Measurements from ENCODE around the gene RPL13A. TPM values are rescaled to one million over a fixed set of nuclear protein-coding genes. Genes with fewer than 3 reads are reported as not detected.

RPL13A gene
- total and polyA plus RNA-seq, 9 of the 15 experiments (the other 6 are each of a cell fraction or from before 2014, with no cell fraction given) = 1,744 to 5,482 (median 2,949) TPM

DNA sequence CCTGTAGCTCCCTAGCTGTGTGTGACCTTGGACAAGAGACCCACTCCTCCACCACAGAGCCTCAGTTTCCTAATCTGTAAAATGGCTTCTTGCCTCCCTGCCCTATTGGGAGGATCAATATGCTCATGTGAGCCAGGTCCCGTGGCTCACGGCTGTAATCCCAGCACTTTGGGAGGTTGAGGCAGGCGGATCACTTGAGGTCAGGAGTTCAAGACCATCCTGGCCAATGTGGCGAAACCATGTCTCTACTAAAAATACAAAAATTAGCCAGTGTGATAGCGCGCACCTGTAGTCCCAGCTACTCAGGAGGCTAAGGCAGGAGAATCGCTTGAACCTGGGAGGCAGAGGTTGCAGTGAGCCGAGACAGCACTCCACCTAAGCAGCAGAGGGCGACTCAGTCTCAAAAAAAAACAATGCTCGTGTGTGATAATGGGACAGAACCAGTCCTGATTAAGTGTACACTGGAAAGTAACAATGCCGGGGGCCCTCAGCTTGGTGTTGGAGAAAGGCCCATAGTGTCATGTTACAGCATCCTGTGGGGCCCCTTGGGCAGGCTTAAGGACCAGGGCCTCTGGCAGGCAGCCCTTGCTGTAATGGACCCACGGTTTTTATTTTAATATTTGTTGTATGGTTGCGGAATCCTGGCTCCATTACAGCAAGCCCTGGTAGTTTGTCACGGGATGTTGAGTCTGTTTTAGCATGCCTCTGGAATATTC lies 15.6 kb downstream of the RPL13A start (continued):
- TF ChIP-seq, protein P1, sequence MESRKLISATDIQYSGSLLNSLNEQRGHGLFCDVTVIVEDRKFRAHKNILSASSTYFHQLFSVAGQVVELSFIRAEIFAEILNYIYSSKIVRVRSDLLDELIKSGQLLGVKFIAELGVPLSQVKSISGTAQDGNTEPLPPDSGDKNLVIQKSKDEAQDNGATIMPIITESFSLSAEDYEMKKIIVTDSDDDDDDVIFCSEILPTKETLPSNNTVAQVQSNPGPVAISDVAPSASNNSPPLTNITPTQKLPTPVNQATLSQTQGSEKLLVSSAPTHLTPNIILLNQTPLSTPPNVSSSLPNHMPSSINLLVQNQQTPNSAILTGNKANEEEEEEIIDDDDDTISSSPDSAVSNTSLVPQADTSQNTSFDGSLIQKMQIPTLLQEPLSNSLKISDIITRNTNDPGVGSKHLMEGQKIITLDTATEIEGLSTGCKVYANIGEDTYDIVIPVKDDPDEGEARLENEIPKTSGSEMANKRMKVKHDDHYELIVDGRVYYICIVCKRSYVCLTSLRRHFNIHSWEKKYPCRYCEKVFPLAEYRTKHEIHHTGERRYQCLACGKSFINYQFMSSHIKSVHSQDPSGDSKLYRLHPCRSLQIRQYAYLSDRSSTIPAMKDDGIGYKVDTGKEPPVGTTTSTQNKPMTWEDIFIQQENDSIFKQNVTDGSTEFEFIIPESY (CRISPR knock-in tag; IDR thresholded peaks at IDR 0.05) = peak; percentile 42; the same call in 1 of the 2 replicates
- TF ChIP-seq PRMT5 (CRISPR knock-in tag; IDR thresholded peaks at IDR 0.05) (no peak), BCOR (IDR thresholded peaks at IDR 0.05) (peak; percentile 65), BHLHE40 (IDR thresholded peaks at IDR 0.05; ENCODE audit: low read length) (no peak), KDM1A (IDR thresholded peaks at IDR 0.05) (no peak), SLC30A9 (CRISPR knock-in tag; IDR thresholded peaks at IDR 0.05) (no peak), ZEB2 (IDR thresholded peaks at IDR 0.05) (no peak), ARNT (IDR thresholded peaks at IDR 0.05) (peak in 1 of 2 experiments; percentile 33; a peak in 1 of 4 replicates), CC2D1A (IDR thresholded peaks at IDR 0.05) (peak; percentile 70; the same call in 1 of the 2 replicates), MYC (IDR thresholded peaks at IDR 0.05; ENCODE audit: low read depth, low read length) (no peak), MYC (CRISPR knock-in tag; IDR thresholded peaks at IDR 0.05; ENCODE audit: borderline replicate concordance, low read depth) (no peak), RBM25 (IDR thresholded peaks at IDR 0.05; ENCODE audit: low read depth, low read length, severe bottlenecking) (peak; percentile 22), RBBP5 (IDR thresholded peaks at IDR 0.05; ENCODE audit: borderline replicate concordance, insufficient read depth, low read length, poor library complexity, severe bottlenecking) (peak; percentile 31), ZNF830 (CRISPR knock-in tag; IDR thresholded peaks at IDR 0.05) (no peak), CEBPB (tag; IDR thresholded peaks at IDR 0.05) (no peak), RAD21 (CRISPR knock-in tag; conservative IDR thresholded peaks at IDR 0.05 in 1 of 2, IDR thresholded peaks at IDR 0.05 in 1 of 2) (peak; percentile 77 to 83), MTA2 (IDR thresholded peaks at IDR 0.05; ENCODE audit: low read depth) (0 out of 2 replicates have a peak, but pooled peaks have one; percentile 3)
- TF ChIP-seq, protein P2, sequence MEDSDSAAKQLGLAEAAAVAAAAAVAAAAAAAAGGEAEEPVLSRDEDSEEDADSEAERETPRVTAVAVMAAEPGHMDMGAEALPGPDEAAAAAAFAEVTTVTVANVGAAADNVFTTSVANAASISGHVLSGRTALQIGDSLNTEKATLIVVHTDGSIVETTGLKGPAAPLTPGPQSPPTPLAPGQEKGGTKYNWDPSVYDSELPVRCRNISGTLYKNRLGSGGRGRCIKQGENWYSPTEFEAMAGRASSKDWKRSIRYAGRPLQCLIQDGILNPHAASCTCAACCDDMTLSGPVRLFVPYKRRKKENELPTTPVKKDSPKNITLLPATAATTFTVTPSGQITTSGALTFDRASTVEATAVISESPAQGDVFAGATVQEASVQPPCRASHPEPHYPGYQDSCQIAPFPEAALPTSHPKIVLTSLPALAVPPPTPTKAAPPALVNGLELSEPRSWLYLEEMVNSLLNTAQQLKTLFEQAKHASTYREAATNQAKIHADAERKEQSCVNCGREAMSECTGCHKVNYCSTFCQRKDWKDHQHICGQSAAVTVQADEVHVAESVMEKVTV (CRISPR knock-in tag; IDR thresholded peaks at IDR 0.05) = peak; percentile 73
- TF ChIP-seq, protein P3, sequence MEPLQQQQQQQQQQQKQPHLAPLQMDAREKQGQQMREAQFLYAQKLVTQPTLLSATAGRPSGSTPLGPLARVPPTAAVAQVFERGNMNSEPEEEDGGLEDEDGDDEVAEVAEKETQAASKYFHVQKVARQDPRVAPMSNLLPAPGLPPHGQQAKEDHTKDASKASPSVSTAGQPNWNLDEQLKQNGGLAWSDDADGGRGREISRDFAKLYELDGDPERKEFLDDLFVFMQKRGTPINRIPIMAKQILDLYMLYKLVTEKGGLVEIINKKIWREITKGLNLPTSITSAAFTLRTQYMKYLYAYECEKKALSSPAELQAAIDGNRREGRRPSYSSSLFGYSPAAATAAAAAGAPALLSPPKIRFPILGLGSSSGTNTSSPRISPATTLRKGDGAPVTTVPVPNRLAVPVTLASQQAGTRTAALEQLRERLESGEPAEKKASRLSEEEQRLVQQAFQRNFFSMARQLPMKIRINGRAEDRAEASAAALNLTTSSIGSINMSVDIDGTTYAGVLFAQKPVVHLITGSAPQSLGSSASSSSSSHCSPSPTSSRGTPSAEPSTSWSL (CRISPR knock-in tag; IDR thresholded peaks at IDR 0.05; ENCODE audit: borderline replicate concordance) = no peak
- TF ChIP-seq, protein P4, sequence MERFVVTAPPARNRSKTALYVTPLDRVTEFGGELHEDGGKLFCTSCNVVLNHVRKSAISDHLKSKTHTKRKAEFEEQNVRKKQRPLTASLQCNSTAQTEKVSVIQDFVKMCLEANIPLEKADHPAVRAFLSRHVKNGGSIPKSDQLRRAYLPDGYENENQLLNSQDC (CRISPR knock-in tag; IDR thresholded peaks at IDR 0.05) = no peak
- TF ChIP-seq, protein P5, sequence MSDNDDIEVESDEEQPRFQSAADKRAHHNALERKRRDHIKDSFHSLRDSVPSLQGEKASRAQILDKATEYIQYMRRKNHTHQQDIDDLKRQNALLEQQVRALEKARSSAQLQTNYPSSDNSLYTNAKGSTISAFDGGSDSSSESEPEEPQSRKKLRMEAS (CRISPR knock-in tag; IDR thresholded peaks at IDR 0.05) = peak; percentile 48; the same call in 1 of the 2 replicates
